HG03460 (cell line): ENCODE measurements around the gene ZNF638.

Experiments used
- ATAC-seq: cut with Tn5 transposase; IDR thresholded peaks from one replicate; pipeline ENCODE4 v1.9.1; 2021; ENCODE audit not compliant: unreplicated experiment

The ZNF638 gene

DNA sequence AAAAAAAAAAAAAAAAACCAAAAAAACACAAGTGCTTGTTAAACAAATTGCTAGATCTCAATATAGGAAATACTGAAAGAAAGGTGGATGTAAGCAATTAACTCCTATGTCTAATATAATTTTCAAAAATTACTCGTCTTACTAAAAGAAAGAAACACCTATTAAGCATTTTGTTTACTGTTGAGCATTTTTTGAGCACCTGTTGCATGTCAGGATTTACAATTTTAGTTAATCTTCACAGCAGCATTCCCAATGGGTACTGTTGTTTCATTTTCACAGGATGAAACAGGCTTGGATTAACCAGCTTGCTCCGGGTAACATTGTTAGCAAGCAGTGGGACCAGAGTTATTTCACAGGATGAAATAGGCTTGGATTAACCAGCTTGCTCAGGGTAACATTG, 4.8 kb downstream of the ZNF638 start:
- ATAC-seq = no peak

DNA sequence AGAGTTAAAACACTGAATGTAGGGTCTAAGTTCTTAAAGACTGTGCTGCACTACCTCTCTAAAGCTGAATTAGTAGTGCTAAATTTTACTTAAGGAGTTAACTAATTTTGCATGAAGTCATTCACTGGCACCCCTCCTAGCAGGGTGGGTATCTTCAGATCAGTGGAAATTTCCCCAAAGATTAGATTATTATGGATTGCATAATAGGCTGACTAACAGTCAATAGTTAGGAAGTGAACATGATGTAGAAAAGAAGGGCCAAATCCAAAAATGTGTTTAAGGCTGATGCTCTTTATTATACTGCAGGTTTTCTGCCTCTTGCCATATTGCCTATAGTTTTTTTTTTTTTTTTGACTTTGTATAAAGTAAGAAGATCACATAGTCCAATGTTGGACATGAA, 5.2 kb downstream of the ZNF638 start:
- no peak for ATAC-seq

DNA sequence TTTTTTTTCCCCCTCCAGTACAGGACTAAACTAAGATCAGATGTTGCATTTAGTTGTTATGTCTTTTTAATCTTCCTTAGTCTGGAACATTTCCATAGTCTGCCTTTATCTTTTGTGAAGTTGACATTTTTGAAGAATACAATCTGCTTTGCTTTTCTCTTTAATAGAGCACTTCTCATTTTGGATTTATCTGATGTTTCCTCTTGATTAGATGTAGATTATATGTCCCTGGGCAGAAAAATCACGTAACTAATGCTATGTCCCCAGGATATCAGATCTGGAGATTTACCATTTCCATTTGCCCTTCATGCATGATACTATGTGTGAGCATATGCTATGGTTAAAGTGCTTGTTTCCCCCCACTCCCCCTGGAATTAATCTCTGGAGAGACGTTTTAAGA, 6.2 kb downstream of the ZNF638 start:
- no peak for ATAC-seq

DNA sequence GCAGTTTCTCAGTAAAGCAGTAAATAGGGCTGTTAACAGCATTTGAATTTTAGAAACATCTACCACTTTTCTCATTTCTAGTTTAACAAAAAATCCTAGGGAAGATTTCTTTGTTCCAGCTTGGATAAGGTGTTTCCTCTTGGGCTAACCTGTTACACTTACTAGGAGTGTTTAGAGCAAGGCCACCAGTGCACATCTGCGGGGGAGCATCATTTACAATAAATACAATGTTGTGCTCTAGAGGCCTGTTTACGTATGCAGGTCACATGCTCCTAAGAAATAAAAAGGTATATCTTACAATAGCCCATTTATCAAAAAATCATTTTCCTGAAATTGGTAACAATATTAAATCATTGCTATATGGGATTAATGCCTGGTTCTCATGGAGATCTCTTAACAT, 8.1 kb downstream of the ZNF638 start:
- ATAC-seq = no peak

DNA sequence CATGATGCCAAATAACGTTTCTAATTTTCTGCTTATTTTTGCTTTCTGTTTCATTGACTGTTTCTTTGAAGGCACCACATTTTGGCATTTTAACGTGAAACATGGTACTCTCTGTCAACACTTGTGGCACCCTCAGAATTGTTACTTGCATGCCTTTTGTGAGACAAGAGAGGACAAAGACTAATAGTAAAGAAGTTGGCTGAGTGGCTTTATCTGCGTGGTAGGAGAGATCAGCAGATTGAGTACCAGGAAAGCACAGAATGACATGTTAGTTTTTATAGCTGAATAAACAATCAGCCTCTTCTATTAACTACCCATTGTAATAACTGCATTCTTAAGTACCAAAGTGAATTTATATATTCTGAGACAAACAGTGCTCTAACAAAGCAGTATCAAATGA, 8.6 kb downstream of the ZNF638 start:
- ATAC-seq = no peak

DNA sequence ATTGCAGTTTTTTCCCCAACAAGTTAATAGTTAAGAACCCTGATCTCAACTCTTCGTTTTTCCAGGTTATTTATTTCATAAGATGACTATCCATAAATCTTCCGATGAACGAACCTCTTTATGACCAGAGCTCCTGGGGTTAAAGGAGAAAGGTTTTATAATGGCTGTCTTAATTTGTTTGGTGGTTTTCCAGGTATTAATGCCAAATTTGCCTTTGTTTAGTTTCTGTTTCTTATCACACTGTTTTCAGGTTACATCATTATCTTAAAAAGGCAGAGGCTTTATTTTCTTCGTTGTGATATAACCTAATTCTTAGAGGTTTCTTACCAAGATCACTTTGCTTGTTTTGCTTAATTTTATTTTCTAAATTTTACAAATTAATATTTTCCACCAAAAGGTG, 10.1 kb downstream of the ZNF638 start:
- no peak for ATAC-seq

DNA sequence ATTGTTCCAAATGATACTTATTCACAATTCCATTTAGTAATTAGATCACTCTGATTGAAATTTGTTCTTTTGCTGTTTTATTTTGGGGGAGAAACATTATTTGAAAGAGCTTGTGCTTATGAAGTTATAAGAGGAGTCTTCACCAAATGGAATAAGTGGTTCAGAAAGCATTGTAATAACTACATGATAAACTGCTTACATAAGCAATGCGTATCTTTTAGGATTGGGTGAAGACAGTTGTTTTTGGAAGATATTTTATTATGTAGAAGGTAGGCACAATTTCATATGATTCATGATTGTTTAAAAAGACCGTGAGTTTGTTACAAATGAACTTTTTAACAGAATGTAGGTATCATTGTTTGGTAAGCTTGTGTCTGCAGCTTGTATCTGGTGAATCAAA, 14.5 kb downstream of the ZNF638 start:
- no peak for ATAC-seq

DNA sequence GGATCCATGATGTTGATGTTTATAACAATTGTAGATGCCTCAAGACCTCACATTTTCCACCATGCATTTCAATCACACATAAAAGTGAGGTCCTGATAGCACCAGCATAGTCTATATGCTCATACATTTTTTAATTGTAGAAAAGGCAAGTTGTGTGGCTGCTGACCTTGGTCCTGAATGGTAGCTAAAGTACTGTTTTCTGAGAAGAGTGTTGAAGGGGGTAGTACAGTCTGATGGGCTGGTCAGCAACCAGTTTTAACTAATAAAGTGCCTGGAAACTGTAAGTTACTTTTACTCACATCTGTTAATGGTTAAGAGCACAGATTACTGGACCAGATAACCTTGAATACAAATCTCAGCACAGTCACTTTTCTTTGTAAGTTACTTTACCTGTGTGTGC, 15.9 kb downstream of the ZNF638 start:
- ATAC-seq = no peak

DNA sequence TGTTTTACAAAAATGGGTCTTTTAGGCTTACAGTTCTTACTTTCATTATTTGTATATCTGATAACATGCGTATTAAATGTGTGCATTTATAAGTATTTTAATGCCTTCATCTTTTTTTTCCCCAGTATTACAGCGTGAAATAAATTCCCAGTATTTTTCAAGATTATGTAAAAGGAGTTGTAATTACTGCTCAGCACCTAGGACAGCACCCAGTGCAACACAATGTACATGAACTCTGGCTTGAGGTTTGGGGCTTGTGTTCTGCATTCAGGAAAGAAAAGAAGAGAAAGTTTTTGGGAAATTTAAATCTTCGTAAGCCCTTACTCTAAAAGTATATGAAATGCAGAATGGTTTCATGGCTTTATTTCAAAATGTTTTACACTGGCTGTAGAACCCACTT, 16.7 kb downstream of the ZNF638 start:
- no peak for ATAC-seq

DNA sequence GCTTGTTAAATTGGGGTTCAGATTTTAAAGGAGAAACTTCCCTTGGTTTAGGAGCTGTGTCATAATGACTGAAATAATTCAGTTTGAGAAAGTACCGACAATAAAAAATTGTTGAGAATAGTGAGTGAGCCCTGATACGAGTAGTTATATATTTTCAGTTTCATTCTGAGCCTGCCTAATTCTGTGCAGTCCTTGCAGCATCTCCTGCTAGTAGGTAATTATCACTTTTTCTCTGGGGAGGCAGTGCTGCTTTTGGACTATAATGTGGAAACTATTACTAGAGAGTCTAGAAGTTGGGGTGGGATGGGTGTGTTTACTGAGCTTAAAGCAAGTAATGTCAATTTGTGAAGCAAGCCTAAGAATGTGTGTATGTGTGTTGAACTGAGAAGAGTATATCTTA, 21.7 kb downstream of the ZNF638 start:
- ATAC-seq = peak; percentile 52

DNA sequence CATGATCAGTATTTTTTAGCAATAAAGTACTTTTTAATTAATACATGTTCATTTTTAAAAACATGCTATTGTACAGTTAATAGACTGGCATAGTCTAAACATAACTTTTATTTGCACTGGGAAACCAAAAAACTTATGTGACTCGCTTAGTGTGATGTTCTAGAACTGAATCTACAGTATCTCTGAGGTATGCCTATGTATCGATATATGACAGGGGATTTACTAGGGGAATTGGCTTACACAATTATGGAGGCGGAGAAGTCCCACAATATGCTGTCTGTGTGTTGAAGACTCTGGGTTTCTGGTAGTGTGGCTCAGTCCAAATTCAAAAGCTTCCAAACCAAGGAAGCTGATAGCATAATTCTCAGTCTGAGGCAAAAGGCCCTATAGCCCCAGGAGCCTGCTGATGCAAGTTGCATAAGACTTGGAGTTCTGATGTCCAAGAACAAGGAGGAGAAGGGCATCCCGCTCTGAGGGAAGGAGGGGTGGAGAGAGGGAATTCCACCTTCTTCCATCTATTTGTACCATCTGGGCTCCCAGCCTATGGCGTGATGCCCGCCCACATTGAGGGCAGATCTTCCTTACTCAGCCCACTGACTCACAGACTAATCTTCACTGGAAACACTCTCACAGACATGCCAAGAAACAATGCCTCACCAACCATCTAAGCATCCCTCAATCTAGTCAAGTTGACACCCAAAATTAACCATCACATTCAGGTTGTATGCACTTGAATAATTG, 27.5 kb downstream of the ZNF638 start:
- no peak for ATAC-seq

DNA sequence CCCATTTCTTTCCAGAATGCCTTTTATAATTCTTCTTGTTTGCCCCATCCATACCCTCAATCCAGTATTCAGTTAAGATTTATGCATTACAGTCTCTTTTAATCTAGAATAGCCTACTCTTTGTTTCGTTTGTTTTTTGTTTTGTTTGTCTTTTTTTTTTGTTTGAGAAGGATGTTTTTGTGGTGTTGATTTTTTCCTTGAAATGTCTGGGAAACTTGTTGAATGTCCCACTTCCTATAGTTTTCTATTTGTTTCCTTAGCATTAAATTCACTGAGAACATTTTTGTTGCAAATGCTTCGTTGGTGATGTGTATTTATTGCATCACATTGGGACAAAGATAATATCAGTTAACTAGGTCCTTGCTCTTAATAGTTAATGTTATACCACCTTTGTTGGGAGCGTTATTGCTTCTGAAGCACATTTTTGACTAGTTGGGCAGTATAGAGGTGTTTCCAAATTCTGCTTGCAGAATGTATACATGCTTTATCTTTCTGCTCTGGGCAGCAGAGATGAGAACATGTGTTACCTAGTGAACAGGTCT, 28.9 kb downstream of the ZNF638 start:
- no peak for ATAC-seq

DNA sequence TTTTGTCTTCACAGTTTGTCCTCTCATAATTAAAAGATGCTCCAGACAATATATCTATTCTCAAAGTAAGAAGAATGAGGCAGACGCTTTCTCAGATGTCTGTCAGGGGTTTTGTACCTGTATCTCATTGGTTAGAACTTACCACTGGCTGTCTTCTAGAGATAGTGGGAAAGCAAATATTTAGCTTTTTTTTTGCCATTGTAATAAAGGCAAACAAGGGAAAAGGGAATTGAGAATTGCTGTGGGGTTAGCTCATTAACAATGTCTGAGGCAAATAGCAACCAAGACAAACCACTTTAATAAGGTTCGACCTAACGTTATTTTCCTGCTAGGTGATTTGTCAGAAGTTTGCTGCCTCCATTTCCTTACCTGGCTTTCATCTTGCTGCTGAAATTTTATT, 30.0 kb downstream of the ZNF638 start:
- ATAC-seq = no peak

DNA sequence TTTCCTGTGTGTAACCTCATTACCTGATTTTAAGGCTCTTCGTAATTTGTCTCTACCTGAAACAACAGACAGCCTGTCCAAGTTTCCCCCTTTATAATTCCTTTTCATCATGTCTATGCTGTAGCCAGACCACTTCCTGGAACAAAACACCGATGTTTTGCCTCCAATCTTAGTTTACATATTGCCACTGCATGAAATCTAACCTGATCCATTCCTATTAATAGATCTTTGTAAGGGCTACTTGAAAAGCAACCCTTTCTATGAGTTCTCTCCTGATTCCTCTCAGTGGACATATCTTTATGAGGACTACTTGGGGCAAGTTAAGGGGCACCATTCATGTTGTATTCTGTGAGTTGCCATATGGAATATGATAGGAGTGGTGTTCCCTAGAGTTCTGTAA, 30.9 kb downstream of the ZNF638 start:
- ATAC-seq = no peak

DNA sequence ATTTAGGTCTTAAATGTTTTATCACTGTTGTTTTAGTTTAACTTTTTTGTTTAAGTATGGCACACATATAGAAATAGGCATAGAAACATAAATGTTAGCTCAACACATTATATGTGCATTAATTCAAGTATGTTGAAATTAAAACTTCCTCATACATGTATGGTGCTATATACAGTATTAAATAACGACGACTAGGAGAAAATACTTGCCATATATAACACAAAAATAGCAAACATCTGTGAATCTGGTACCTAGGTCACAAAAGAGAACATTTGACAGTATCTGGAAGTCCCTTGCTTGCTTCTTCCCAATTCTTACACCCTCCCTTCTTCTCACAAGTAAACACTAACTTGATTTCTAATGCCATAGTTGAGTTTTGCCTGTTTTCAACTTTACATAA, 38.4 kb downstream of the ZNF638 start:
- ATAC-seq = no peak

DNA sequence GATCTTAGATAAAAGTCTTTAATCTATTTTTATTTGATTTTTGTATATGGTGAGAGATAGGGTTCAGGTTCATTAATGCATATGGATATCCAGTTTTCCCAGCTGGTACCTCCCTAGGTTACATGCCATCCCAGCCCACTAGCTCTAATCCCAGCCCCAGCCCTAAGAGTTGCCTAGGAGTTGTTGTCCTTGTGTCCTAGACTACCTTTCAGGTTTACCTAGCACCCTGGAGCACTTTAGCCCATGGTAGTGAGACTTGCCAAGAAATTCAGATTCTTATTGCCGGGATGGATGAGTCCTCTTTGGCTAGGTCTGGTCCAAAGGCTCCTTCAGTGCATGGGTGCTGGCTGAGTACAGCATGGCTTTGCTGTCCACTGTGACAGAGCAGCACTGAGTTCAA, 40.5 kb downstream of the ZNF638 start:
- no peak for ATAC-seq

DNA sequence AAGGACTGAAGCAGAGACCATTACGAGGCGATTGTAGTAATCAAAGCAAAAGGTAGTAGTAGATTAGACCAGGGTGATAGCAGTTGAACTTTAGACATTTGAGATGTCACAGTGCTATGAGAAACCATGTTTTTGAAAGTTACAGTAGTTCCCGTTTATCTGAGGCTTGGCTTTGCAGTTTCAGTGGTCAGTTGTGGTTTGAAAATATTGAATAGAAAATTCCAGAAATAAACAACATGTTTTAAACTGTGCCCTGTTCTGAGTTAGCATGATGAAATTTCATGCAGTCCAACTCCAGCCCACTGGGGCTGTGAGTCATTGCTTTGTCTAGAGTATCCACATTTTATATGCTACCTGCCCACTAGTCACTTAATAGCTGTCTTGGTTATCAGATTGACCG, 47.5 kb downstream of the ZNF638 start:
- ATAC-seq = no peak

DNA sequence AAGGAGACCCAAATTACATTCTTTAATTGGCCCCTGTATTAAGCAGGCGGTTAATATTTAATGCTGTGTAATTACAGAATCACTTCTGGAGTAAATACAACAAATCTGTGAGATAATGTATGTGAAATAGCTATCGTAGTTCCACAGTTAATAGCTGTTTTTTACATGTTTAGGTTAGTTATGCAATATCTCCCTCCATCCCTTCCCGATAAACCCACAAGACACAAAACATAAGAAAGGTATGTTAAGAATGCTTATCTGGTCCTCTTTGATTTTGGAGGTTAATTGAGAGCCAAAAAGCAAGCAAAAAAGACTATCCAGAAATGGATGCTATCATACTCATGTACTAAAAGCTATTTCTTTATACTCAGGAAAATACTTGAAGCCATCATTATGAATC, 49.1 kb downstream of the ZNF638 start:
- ATAC-seq = no peak

DNA sequence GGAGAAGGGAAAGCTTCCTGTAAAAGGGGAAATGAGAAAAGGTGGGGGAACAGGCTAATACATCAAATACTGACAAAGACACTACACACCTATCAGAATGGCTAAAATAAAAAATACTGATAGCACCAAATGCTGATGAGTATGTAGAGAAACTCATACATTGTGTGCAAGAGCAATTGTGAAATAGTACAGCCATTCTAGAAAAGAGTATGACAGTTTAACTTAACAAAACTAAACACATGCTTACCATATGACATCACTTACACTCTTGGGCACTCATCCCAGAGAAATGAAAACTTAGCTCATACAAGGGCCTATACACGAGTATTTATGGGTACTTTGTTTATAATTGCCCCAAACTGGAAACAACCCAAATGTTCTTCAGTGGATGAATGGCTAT, 53.4 kb downstream of the ZNF638 start:
- no peak for ATAC-seq

DNA sequence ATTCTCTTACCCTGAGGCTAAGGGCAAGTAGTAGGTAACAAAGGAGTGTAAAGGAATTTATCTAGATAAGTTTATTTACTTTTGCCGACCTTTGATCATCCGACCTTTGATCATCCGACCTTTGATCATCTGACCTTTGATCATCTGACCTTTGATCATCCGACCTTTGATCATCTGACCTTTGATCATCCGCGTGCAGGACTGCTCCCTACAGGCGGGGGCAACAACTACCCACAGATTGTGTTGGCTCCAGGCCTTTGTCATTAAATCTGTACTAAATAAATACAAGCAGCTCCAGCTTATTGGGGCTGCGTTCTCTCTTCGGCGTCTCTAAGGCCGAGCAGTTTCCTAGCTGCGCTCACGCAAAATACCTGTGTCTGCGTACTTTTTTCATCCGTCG, 56.6 kb downstream of the ZNF638 start:
- ATAC-seq = no peak

DNA sequence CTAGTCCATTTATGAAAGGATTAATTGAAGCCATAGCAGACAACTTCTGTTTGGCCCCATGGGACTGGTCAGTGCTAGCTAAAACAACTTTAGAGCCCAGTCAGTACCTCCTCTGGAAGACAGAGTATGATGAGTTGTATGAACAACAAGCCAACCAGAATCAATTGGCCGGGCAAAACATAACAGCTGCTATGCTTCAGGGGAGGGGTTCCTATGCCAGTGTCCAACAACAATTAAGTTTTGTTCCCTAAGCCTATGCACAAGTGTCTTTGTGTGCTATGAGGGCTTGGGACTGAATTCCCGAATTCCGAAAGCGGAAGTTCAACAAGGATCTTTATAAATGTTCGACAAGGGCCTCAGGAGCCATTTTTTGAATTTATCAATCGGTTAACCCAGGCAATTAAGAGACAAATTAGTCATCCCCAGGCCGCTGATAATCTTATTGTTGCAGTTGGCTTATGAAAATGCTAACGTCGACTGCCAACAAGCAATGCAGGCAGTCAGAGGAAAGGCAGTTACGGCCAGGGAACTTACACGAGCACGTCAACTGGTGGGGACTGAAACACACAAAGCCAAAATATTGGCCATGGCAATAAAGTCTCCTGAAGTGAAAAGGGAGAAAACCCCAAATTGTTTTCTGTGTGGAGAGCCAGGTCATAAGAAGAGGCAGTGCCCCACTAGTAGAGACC, 57.9 kb downstream of the ZNF638 start:
- no peak for ATAC-seq

DNA sequence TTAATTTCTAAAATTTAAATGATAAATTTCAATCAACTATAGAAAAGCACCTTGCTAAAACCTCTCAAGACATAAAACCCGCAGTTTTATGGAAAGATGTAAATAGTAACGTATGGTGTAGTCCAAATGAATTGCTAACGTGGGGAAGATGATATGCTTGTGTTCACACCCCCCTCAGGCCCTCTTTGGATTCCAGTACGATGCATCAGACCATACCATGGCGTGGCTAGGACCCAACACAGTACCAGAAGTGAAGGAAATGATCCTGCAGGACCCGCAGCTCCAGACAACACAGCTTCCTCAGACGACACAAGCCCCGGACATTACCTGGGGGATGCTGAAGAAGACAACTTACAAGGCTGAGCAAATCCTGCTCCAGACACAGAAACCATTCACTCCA, 61.6 kb downstream of the ZNF638 start:
- ATAC-seq = no peak

DNA sequence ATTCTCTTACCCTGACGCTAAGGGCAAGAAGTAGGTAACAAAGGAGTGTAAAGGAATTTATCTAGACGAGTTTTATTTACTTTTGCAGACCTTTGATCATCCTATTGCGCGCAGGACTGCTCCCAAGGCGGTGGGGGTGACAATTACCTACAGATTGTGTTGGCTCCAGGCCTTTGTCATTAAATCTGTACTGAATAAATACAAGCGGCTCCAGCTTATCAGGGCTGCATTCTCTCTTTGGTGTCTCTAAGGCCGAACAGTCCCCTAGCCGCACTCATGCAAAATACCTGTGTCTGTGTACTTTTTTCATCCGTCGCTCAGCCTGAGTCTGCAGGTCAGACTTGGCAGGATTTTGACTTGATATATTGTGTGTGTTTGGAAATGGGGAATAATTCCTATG, 63.9 kb downstream of the ZNF638 start:
- no peak for ATAC-seq
